ENCODE measurements around the gene GET4.
"Not testable (repeated sequence)": the region's sequence is repeated elsewhere in the genome, so short reads cannot be mapped to it uniquely, and the experiment has no call there.

GET4 gene

DNA sequence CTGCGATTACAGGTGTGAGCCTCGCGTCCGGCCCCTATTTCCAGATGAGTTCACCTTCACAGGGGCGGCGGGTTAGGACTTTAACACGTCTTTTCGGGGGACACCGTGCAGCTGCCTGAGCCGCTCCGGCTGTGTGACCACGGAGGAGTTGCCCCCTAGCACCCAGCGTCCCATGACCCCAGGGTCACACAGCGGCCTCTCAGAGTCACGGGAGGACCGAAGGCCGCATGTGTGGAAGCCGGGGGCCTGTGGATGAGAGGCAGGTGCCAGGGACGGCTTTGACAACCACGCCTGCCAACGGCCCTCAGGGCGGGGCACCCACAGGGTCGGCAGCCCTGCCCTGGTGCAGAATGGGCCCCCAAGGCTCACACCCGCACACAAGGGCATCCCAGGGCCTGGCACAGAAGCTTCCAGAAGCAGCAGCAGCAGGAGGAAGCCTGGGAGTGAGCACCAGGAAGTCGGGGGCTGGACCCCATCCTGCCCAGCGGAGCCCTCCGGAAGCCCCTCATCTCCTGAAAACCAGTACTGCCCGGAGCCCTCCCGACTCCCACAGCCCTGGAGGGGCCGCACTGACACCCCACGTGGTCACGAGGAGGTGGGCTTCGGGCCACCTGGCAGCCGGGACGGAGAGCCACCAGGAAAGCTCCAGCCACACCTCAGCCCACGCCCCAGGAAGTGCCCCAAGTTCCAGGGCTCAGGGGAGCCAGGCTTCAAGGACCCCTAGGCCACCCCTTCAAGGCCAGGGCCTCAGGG lies 45.4 kb downstream of the GET4 start:
- TF ChIP-seq TAF1 (IDR thresholded peaks at IDR 0.05; ENCODE audit: low read depth, low read length) (no peak), POLR2AphosphoS5 (IDR thresholded peaks at IDR 0.05; ENCODE audit: low read depth, low read length) (no peak), POU2F2 (IDR thresholded peaks at IDR 0.05; ENCODE audit: low read depth, low read length) (no peak)
- FAIRE-seq (no peak), DNase-seq (ENCODE audit: insufficient read length, low spot score) (no peak)

DNA sequence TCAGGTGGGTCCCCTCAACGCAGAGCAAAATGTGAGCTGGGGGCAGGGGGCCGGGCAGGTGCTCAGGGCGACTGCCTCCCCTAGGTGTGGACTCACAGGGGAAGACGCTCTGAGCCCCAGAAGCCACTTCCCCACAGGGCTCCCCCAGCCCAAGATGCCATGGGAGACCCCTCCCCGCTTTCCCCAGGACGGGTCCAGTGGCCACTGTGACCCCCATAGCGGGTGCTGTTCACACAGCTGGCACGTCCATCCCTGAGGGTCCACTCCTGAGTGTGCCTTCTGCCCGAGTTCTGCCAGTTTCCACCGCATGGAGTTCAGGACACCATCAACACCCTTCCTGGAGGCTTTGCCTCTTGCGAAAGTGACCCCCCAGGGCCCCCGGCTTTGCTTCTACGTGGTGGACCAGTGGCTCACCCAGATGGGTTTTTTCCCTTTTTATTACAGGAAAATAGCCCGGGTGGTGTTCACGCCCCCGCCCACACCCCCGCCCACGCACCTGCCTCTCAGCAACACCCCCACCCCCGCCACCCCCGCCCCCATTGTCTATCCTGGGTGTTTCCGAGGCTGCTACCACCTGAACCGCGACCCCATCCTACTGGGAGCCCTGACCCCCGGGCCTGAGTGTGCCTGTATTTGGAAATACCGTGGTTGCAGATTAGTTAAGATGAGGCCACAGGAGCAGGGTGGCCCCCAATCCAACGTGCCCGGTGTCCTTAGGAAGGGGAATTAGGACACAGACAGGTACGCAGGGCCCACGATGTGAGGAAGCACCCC lies 46.2 kb downstream of the GET4 start:
- TF ChIP-seq TAF1 (IDR thresholded peaks at IDR 0.05; ENCODE audit: low read depth, low read length): no peak
- TF ChIP-seq POU2F2 (IDR thresholded peaks at IDR 0.05; ENCODE audit: low read depth, low read length): no peak
- TF ChIP-seq SPI1 (IDR thresholded peaks at IDR 0.05; ENCODE audit: low read depth, low read length): no peak
- TF ChIP-seq POLR2AphosphoS5 (IDR thresholded peaks at IDR 0.05; ENCODE audit: low read depth, low read length): no peak
- TF ChIP-seq POLR2A (IDR thresholded peaks at IDR 0.05; ENCODE audit: low read depth, low read length): no peak
- TF ChIP-seq PAX5 (IDR thresholded peaks at IDR 0.05; ENCODE audit: insufficient read depth, low read length, severe bottlenecking): no peak
- FAIRE-seq: peak; percentile 59

DNA sequence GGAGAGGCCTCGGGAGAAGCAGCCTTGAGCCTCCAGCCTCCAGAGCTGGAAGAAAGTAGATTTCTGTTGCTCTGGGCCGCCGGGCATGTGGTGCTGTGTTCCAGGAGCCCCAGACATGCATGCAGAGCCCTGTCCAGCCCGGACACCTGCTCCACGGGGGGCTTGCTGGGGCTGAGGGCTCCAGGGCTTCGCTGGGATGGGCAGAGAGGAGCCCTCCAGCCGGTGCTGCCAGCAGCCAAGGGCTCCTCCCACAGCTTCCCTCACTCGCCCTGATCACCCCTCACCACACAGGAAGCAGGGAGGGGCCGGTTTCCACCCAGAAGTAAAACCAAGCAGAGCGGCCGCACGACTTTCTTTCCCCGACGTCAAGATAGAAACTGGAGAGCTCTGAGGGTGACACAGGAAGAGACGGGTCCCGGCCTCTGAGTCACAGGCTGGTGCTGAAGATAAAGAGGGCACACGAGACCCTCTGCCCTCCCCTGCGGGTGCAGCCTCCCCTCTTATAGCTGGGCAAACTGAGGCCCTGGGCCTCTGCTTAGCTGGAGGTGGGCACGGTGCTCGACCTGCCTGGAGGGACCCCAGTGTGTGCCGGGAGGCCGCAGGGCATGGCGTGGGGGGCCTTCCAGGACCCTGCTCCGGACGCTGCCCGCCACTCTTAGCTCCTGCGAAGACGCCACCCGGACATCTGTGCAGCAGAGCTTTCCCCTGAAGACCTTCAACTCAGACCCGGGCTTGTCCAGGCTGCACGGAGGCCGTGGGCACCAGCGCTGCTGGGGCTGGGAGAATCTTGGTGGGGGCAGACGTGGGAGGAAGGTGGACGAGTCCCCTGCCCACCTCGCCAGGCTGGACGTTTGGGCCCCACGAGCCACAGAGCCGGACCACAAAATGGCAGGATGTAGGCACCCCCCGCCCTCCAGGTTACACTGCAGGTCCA lies 47.0 kb downstream of the GET4 start:
- no peak for TF ChIP-seq SPI1 (IDR thresholded peaks at IDR 0.05; ENCODE audit: low read depth, low read length)
- TF ChIP-seq PAX5 (IDR thresholded peaks at IDR 0.05; ENCODE audit: insufficient read depth, low read length, severe bottlenecking): peak; percentile 66
- peak; percentile 41; the same call in 1 of the 2 replicates for TF ChIP-seq TAF1 (IDR thresholded peaks at IDR 0.05; ENCODE audit: low read depth, low read length)
- TF ChIP-seq POLR2AphosphoS5 (IDR thresholded peaks at IDR 0.05; ENCODE audit: low read depth, low read length): no peak
- TF ChIP-seq POU2F2 (IDR thresholded peaks at IDR 0.05; ENCODE audit: low read depth, low read length): 0 out of 2 replicates have a peak, but pooled peaks have one; percentile 15
- TF ChIP-seq POLR2A (IDR thresholded peaks at IDR 0.05; ENCODE audit: low read depth, low read length): no peak; the same call in 1 of the 2 replicates
- peak; percentile 97 for FAIRE-seq
- peak; percentile 95 for DNase-seq (ENCODE audit: insufficient read length, low spot score)

More for the DNA sequence above, 46.2 kb downstream of the GET4 start:
- DNase-seq (ENCODE audit: insufficient read length, low spot score): no peak

DNA sequence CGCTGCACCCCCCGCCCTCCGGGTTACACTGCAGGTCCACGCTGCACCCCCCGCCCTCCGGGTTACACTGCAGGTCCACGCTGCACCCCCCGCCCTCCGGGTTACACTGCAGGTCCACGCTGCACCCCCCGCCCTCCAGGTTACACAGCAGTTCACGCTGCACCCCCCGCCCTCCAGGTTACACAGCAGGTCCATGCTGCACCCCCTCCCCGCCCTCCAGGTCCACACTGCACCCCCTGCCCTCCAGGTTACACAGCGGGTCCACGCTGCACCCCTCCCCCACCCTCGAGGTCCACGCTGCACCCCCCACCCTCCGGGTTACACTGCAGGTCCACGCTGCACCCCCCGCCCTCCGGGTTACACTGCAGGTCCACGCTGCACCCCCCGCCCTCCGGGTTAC lies 47.7 kb downstream of the GET4 start:
- not testable (repeated sequence) for DNase-seq (ENCODE audit: insufficient read length, low spot score); FAIRE-seq

DNA sequence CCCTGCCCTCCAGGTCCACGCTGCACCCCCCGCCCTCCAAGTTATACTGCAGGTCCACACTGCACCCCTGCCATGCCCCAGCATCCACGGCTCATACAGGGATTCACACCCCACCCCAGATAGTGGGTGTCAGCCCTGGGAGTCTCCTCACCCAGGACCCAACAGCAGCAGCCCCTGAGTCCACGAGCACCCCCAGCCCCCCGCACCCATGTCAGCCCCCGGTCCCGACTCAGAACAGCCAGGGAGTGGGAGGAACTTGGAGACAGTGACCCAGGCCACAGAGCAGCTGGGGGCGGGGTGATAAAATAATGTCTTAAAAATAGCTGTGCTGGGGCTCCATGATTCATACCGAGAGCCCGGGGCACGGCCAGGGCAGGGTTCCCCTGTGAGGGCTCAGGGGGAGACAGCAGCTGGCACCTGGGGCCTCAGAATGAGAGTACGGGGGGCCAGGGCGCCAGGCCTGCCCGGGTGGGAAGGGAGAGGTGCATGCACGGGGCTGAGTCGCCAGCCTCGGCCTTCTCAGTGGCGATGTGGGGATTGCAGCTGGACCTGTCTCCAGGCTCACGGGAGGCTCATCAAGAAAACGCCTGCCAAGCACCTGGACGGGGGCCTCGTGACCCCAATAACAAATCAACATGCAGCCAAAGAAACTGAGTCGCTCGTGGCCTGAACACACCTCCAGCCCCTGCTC lies 48.3 kb downstream of the GET4 start:
- FAIRE-seq (peak; percentile 90), DNase-seq (ENCODE audit: insufficient read length, low spot score) (peak; percentile 80)
- TF ChIP-seq POLR2A (IDR thresholded peaks at IDR 0.05; ENCODE audit: low read depth, low read length) (no peak), SPI1 (IDR thresholded peaks at IDR 0.05; ENCODE audit: low read depth, low read length) (0 out of 2 replicates have a peak, but pooled peaks have one; percentile 2), POU2F2 (IDR thresholded peaks at IDR 0.05; ENCODE audit: low read depth, low read length) (peak; percentile 22; the same call in 1 of the 2 replicates)

DNA sequence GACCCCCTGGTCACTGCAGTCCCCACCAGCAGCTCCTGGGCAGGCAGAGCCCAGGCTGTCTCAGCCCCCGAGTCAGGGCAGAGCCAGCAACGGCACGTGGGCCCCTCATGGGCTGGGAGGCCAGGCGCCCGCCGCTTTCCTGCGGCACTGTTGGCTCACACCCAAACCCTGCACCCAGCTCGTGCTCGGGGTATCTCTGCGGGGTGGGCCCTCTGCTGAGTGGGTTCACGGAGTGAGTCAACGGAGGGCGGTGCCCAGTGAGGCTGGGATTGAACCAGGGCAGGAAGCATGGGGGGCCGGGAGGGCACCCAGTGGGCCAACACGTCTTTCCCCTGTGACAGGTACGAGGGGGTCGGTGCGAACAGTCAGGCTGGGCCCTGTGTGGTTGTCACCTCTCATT lies 49.2 kb downstream of the GET4 start:
- TF ChIP-seq PAX5 (IDR thresholded peaks at IDR 0.05; ENCODE audit: insufficient read depth, low read length, severe bottlenecking) (no peak), POU2F2 (IDR thresholded peaks at IDR 0.05; ENCODE audit: low read depth, low read length) (no peak), POLR2A (IDR thresholded peaks at IDR 0.05; ENCODE audit: low read depth, low read length) (no peak), SPI1 (IDR thresholded peaks at IDR 0.05; ENCODE audit: low read depth, low read length) (no peak), TAF1 (IDR thresholded peaks at IDR 0.05; ENCODE audit: low read depth, low read length) (no peak), POLR2AphosphoS5 (IDR thresholded peaks at IDR 0.05; ENCODE audit: low read depth, low read length) (no peak)
- FAIRE-seq: no peak
- DNase-seq (ENCODE audit: insufficient read length, low spot score): no peak

DNA sequence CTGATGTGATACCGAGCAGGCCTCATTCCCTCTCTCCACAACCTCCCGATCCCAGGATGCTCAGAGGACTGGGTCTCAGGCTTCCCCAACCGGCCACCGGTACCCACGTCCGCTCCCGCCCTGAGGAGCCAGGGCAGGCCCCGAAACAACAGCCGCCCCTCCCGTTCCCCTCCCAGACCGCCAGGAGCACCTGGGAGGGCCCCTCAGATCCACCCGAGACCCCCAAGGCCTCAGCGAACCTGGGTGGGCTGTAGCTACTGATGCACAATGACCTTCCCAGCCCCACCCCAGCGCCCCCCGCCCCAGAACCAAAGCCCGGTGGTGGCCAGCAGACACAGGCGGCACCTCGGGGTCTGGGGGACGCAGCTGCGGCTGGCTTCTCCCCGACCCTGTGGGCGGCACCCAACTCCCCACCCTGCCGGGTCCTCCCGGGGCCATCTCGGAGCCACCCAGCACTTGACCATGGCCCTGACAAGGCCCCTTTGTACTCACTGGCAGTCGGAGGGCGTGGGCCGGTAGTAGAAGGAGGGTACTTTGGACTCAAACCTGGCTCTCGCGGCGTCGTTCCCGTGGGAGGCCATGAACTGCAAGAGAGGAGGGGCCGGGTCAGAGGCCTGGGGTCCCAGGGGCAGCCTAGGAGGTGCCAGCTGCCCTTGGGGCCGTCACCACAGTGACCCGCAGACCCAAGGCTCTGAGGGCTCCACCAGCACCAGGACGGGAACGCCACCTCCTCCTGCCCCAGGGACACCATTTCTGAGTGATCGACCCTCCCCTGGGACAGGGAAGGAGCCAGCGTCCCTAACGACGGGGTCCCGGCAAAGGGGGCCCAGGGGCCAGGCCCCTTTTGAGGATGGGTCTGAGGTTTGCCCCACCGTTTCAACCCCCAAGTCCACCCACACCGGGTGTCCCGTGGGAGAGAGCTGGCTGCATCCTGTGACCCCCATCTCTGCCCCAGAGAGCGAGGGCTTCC lies 50.0 kb downstream of the GET4 start:
- no peak for TF ChIP-seq TAF1 (IDR thresholded peaks at IDR 0.05; ENCODE audit: low read depth, low read length)
- no peak for TF ChIP-seq PAX5 (IDR thresholded peaks at IDR 0.05; ENCODE audit: insufficient read depth, low read length, severe bottlenecking)
- TF ChIP-seq POLR2AphosphoS5 (IDR thresholded peaks at IDR 0.05; ENCODE audit: low read depth, low read length): no peak
- no peak for TF ChIP-seq POLR2A (IDR thresholded peaks at IDR 0.05; ENCODE audit: low read depth, low read length)
- no peak for TF ChIP-seq SPI1 (IDR thresholded peaks at IDR 0.05; ENCODE audit: low read depth, low read length)
- TF ChIP-seq POU2F2 (IDR thresholded peaks at IDR 0.05; ENCODE audit: low read depth, low read length): no peak
- FAIRE-seq: no peak
- no peak for DNase-seq (ENCODE audit: insufficient read length, low spot score)

DNA sequence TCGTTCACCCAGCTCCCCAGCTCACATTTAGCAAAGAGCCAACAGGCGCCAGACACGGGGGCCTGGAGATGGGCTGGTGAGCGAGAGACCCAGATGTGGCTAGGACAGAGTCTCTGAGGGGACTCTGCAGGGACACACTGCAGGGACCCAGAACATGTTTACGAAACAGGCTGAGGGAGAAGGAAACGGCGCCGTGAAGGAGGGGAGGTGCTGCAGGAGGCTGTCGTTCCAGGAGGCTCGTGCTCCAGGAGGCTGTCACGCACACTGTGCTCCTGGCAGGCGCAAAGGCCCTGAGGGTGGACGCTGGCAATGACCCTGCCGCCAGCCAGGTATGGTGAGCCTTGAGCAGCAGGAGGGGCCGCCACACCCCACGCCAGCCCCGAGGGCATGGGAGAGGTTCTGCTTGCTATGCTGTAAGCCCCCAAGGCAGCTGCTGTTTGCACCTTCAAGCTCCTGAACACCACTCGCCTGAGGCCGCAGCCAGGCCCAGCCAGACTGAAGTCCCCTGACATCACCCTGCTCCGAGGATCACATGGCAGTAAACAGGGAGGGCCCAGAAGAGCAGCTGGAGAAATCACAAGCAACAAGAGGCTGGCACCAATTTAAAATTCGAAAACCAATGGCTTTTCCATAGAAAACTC lies 50.8 kb downstream of the GET4 start:
- FAIRE-seq: no peak
- no peak for DNase-seq (ENCODE audit: insufficient read length, low spot score)
- TF ChIP-seq SPI1 (IDR thresholded peaks at IDR 0.05; ENCODE audit: low read depth, low read length) (no peak), POLR2AphosphoS5 (IDR thresholded peaks at IDR 0.05; ENCODE audit: low read depth, low read length) (no peak), POLR2A (IDR thresholded peaks at IDR 0.05; ENCODE audit: low read depth, low read length) (no peak), PAX5 (IDR thresholded peaks at IDR 0.05; ENCODE audit: insufficient read depth, low read length, severe bottlenecking) (no peak), TAF1 (IDR thresholded peaks at IDR 0.05; ENCODE audit: low read depth, low read length) (no peak), POU2F2 (IDR thresholded peaks at IDR 0.05; ENCODE audit: low read depth, low read length) (no peak)
